IPS DF 4.7 (cell line): ENCODE measurements around the gene TMEFF1.

ENCODE experiments used
- DNase-seq: peaks from one replicate; pipeline ENCODE4 v3.0.0-alpha.2; 2013; ENCODE audit warnings: low spot score; ENCODE audit errors: extremely low read depth

The TMEFF1 gene

DNA sequence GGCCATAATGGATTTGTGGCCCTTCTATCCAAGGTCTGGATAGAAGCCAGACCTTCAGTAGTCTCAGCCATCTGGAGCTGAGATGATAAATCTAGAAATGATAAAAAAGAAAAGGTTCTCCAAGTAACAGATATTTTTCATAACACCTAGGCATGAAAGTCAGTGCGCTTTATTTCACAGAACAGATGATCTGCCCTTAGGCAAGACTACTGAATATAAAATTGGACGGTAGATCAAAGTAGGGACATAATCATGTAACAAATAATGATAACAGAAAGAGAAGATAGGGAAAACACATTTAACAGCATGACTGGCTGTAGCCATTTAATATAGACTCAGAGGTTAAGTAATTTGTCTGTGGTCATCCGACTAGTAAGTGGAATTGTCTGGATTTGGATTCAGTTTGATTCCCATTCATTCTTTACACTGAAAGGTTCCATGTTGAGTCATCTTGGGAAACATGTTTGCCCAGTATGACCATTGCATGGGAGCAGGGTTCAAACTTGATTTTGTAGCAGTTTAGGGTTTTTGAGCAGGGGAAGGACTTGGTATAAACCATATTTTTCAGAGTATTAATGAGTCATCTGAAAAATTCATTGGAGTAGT is 100.8 kb downstream of the TMEFF1 start:
- DNase-seq: no peak

DNA sequence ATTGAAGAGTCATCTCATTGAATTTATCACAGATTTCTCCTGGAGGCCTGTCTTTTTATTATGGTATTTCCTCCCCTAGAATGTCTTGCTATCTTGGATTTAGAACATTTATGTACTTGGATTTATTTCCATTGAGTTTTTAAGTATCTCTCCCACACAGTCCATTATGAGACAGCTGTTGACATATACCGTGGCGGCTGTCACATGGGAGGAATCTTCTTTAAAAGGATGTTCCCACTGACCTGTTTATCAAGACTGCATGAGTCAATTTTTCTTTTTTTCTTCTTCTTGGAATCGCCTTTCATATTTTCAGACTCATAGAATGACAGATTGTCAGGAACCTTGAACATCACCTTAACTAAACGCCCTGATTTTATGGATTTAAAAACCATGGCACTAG is 102.1 kb downstream of the TMEFF1 start:
- DNase-seq: no peak

DNA sequence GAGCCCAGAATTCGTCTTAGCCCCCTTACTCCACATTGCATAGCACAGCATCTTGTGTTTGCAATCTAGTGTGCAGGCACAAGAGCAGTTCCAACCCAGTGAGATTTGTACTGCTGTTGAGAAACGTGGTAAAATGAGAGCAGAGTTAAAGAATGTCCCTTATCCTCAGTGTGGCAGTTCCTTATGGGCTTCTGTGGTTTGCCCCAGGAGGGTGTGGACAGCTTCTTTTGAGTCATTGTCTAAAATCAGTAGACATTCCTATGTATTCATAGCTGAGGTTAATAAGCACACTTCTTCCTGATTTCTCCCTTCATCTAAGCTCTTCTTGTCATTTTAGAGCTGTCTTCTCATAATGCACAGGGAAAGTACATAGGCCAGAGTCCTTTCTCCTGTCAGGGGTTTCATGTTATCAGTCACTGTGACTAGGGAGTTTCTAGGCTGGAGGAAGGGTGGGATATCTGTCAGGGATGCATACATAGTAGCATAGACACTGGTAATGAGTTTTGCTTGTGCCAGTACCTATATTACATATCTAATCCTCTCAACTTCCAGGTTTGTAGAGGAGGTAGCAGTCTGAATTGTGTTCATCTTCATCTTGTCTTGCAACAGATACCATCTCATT is 102.9 kb downstream of the TMEFF1 start:
- no peak for DNase-seq

DNA sequence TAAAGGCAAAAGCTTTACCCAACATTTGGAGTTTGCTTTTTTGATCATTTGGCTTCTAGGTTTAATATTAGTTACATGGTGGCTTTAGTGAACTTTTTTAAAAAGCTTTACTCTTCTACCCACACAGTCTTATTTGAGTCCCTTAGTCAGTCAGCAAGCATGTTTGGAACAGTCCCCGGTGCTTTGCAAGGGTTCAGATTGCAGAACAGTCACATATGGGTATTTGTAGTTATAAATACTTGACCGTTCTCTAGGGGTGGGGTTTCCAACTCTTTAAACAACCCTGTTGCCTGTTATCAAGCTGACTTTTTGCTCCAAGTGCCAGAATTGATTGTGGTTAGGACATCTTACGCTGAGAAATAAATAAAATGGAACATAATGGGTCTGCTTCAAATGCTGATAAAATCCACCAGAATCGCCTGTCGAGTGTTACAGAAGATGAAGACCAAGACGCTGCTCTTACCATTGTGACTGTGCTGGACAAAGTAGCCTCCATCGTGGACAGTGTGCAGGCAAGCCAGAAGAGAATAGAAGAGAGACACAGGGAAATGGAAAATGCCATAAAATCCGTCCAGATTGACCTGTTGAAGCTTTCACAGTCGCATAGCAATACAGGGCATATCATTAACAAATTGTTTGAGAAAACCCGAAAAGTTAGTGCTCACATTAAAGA is 105.0 kb downstream of the TMEFF1 start, which contains the start of gene CAVIN4:
Gene CAVIN4, plus strand, starts transcription at position 304 of the 673 bp plus-strand sequence. Its CDS starts 65 bp downstream, at position 369.
- no peak for DNase-seq

DNA sequence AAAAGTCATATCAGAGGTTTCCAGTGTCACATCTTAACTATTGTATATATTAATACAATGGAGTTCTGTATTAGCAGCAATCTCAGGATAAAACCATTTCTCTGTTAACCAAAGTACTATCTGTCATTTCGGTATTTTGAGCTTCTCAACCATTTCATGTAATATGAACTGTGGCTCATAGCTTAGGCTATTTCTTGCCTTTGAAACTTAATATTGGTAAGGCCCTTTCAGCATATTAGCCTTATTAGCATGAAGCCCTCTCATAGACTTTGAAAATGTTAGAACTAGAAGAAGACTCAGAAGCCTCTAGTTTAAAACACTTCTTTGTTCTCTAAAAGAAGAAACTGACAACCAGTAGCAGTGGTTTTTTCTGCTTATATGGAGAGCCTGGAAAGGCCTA is 105.7 kb downstream of the TMEFF1 start:
- DNase-seq: no peak

DNA sequence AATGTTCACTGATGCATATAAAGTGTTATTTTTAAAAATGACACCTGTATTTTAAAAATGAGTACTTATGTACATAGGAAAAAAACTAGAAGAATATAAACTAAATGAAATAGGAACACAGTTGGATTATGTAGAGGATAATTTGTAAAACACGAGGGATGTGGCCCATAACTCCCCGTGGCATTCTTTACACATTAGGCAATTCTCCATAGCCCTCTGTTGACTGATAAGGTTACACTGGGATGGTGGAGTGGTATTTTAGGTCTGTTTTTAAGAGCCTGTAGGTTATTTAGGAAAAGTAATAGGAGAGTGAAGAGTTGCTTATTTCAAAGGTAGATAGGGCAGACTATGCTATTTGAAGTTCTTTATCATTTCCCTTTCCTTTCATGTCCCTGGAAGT is 106.7 kb downstream of the TMEFF1 start:
- DNase-seq: no peak

DNA sequence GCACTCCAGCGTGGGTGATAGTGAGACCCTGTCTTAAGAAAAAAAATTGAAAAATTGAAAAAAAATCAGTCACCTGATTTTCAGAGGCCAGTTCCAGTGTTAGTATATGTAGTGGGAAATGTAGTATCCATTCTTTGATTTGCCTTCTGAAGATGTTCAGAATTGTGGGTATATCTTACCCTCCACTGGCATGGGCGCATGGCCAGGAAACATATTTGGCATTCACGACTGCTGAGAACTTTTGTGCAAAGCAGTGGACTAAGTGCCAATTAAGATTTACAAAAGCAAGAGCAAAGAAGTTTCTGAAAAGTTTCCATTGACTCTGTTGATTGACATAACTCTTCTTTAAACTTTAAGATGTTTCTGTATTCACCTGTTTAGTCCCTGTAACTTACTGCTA is 107.3 kb downstream of the TMEFF1 start:
- DNase-seq: no peak

DNA sequence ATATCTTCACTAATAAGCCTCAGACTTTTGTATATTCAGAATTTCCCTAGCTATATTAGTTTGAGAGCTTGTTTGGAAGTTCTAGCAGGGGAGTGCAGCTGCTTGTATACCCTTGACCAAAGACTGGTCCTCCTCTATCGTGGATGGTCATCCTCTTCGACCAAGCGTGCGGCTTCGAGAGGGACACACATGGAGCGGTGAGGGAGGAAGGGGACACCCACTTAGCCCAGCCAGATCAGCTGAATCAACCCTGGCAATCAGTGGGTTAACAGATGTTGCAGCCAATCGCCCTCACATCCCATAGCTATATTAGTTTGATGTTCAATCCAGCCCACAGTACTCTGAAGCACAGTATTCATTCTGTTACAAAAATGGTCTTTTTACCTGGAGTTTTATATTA is 108.1 kb downstream of the TMEFF1 start:
- DNase-seq: no peak

DNA sequence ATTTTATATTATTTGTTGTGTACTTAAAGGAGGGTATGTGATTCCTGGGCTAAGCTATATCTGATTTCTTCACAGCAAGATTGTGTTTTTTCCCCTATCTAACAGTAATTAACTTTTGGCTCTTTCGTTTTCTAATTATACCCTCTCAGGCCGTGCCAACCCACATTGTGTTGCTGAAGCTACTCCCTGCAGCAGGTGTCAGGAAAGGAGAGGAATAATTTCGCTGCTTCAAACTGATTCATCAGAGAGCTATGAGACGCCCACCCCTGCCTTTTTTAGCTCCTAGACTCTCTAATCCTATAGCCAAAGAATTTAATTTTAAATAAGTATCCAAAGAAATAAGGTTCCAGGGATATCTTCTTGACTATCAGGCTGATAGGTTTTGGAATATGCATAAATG is 108.7 kb downstream of the TMEFF1 start:
- no peak for DNase-seq

DNA sequence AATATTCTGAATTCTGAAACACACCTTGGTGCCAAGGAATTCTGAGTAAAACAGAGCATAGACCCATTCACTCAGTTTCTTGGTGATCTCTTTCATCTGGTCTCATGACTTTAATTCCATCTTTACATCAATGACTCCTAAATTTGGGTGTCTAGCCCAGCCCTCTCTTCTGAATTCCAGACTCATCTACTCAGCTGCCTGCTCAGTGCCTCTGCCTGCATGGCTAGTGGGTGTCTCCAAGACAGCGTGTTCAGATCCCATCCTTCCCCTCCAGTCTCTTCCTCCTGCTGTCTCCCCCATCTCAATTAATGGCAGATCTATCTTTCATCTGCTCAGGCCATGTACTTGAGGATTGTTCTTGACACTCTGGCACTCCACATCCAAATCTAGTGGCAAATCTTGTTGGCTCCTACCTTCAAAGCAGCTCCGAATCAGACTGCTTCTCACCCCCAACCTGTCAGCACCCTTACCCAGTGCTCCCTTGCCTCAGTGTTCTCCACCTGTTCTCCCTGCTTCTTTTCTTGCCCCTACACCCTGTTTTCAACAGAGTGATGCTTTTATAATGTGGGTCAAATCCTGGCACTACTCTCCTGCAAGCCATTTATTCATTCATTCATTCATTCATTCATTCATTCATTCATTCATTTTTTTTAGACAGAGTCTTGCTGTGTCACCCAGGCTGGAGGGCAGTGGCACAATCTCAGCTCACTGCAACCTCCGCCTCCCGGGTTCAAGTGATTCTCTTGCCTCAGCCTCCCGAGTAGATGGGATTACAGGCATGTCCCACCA is 110.3 kb downstream of the TMEFF1 start:
- DNase-seq: no peak

DNA sequence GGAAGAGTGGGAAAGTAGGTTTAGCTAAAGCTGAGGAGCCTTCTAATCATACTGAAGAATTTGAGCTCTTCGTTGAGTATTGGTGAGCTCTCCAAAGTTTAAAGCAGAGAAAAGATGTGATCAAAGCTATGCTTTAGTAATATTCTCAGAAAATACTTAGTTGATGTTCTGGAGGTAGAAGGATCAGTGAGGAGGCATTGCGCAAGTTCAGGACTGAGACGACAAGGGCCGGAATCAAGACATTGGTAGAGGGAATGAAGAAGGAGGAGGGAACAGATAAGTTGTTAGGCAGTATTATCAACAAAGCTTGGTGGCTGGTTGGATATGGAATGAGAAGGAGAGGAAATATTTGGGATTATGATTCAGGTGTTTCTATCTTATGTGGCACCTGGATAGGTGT is 112.0 kb downstream of the TMEFF1 start:
- DNase-seq: no peak

DNA sequence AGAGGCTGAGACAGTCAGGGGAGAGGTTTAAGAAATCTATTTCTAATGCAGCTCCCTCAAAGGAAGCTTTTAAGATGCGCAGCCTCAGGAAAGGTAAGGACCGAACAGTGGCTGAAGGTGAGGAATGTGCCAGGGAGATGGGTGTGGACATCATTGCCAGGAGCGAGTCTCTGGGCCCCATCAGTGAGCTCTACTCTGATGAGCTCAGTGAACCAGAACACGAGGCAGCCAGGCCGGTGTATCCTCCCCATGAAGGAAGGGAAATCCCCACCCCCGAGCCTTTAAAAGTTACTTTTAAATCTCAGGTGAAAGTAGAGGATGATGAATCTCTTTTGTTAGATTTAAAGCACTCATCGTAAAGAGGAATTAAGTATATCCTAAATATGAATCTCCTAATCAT is 113.1 kb downstream of the TMEFF1 start:
- DNase-seq: no peak

DNA sequence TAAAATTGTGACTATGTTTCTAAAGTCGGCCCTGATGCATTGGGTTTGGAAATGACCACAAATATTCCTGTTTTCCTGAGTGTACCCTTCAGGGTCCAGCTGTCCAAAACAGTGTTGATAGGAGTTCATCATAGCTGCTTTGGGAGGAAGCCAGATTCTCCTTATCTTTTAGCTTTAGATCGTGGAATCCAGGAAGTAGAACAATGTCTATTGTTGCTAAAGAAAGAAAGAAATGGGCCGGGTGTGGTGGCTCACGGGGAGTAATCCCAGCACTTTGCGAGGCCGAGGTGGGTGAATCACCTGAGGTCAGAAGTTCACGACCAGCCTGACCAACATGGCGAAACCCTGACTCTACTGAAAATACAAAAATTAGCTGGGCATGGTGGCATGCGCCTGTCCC is 114.4 kb downstream of the TMEFF1 start:
- no peak for DNase-seq

DNA sequence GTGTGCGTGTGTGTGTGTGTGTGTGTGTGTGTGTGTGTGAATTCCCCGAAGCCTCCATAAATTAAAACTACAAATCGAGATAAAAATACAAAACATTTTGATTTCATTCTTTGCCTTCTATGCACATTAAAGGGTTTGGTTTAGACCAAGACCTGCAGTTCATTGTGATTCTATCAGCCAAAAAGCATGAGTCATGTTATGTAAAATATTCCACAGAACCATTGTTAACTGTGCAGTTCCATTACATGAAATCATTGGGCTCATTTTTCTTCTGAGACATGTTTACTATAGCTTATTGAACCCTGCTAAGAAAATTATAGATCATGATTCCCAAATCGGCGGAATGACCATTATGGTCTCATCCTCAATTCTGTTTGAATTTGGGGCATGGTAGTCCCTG is 116.6 kb downstream of the TMEFF1 start:
- no peak for DNase-seq

DNA sequence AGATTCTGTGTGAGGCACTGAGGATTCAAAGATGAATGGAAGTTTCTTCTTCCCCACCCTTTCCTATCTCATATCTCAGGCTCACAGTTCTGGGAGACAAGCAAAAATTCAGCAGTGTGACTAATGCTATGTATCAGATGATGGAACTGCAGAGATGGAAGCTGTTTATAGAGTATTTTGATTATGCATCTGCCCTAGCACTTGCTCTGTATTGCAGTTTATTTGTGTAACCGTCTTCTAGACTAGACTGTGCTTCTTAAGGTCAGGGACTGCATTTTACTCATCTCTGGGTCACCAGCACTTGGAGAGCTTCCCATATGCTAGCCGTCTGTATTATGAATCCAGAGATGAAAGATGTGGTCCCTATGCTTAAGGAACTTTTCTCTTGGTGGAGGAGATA is 117.5 kb downstream of the TMEFF1 start:
- DNase-seq: no peak

DNA sequence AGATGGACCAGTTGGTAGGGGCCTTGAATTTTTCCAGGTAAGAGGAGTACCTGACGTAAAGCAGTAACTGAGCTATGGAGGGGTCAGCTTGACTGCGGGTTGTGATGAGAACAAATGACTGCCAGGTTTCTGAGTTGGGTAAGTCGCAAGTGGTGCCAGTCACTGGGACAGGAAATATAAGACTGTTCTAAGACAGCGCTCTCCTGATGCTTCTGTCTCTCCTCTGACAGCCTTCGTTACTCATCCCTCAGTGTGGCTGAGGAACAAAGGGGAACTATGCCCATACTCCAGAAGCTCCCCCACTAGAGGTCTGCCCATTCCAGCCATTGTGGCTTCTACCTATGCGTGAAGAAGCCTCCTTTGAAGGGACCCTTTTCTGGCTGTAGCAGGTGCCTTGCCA is 118.2 kb downstream of the TMEFF1 start:
- no peak for DNase-seq

DNA sequence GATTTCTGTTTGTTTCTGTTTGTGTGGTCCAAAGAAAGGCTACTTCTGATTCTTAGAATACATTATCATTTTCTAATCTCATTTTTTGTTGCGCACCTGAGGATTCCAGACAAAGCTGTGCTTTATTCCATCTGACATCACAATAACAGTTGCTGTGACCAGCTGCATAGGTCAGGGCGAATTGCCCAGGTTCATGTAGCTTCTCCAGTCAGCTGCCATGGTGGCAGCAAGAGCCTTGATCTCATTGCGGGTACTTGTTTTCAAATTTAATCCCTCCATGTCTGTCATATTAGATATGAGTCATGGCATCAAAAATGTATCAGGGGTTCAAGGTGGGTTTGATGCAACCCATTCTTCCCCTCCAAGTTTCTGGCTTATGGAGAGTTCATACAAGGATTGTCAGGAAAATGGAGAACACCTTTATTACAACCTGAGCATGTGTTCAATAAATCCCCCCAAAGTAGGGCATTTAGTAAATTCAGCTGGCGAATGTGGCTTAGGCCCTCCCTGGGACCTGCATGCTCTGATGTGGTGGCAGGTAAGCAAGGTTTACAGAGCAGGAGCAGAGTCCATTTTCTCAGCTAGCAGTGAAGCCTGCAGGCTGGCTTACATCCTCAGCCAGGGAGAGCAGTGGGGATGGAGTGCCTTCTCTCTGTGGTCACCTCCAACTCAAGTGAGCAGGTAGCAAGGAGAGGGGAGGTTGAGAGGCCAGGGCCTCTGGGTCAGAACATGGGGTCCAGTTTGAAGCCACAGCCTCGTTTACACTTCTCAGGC is 118.9 kb downstream of the TMEFF1 start:
- no peak for DNase-seq

DNA sequence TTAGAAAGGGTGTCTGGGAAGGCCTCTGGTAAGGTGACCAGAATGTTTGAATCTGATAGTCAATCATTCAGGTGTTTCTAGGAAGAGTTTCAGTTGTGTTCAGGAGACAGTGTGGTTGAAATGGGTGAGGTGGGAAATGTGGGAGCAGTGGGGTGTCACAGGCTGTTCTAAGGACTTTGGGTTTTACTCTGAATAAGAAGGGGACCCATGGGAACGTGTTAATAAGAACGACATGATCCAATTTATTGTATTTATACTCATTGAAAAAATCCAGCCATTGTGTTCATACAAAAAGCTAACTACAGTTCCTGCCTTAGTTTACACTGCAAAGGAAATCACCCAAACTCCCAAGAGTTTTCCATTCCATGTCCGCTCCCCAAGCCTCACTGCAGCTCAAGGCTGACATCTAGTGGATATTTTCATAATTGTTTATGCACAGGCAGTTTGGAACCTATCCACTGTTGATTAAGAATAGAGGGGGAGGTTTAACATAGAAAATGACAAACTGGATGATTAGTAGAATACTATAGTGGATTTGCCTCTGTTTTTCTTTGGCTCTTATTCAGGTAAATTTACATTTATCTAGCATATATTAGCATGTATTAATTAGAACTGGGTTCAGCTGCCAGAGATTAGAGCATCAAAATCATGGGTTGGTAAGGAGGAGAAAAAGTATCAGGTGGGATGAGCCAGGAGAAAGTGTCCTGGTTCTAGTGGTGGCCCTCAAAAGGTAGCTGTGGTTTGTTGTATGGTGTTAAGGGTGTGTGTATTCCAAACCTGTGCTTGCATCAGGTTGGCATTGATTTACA is 122.6 kb downstream of the TMEFF1 start:
- DNase-seq: peak; percentile 30

DNA sequence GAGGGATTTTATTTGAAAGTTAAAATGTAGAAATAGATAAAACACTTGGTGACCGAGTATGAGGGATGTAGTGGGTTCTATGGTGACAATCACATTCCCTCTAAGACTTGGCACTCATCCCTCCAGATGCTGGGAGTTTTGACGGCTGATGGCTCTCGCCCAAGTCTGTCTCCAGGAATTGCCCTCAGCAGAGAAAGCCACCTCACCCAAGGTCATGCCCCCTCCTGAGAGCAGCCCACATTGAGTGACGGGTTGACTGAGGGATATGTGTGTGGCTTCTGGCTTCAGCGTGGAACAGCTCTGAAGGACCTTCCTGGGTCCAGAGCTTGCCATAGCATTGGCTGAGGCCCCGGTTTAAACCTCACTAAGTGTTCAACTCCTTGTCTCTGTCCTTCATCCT is 124.3 kb downstream of the TMEFF1 start:
- DNase-seq: no peak

DNA sequence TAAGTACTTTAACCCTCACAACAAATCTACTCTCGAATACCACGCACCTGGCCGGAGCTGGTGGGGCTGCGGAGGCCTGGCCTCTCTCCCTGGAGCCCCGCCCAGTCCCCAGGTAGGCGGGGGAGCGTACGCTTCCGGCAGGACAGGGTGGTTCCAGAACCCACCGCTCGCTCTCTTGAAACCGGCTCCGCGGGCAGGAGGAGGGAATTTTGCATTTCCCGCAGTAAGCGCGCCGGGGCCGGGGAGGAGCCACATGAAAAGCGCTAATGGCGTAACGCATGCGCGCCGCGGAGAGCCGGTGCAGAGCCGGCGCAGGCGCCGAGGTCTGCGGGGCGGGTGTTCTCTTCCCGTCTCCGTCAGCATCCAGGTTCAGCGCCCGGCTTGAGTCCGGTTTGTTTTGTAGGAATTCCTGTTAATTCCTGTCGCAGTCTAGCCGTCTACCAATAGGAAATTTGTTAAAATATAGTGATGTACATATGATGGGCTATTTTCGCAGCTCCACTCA is 125.7 kb downstream of the TMEFF1 start:
- peak; percentile 85 for DNase-seq
